Heart right ventricle (tissue), 16 donors: ENCODE data around the gene ATAD1. TPM values are rescaled to one million over a fixed set of nuclear protein-coding genes. Genes with fewer than 3 reads are reported as not detected.
A peak's percentile ranks its signal among the peaks of the same experiment; 100 is the strongest.

Experiments
- ATAC-seq, 8 donors: fragments of 200-7000 bp; cut with Tn5 transposase; one replicate each; pipeline ENCODE4 v1.9.1; 2020; ENCODE audit warnings: mild to moderate bottlenecking in 8 of 8, moderate library complexity in 8 of 8, moderate number of reproducible peaks in 1 of 8
- DNase-seq, 2 donors: peaks; one replicate each; pipeline ENCODE4 v3.0.0-alpha.2; 2020
- H3K27ac ChIP-seq, 10 donors: fragments of 200-600 bp; sonication (generic) in 2 of 10; one replicate each; pipeline versions ENCODE4 v1.5.0 to v1.8.0; 2020 to 2022; ENCODE audit warnings: mild to moderate bottlenecking in 3 of 10
- H3K27me3 ChIP-seq, 7 donors: fragments of 200-600 bp; one replicate each; pipeline ENCODE4 v1.8.0; 2021 to 2022; ENCODE audit warnings: mild to moderate bottlenecking in 2 of 7
- H3K36me3 ChIP-seq, 9 donors: fragments of 200-600 bp; sonication (generic) in 1 of 9; one replicate each; pipeline versions ENCODE4 v1.5.0 to v1.8.0; 2020 to 2022; ENCODE audit warnings: mild to moderate bottlenecking in 2 of 9
- H3K4me1 ChIP-seq, 9 donors: fragments of 200-600 bp; sonication (generic) in 1 of 9; one replicate each; pipeline versions ENCODE4 v1.5.0 to v1.8.0; 2020 to 2022; ENCODE audit warnings: mild to moderate bottlenecking in 4 of 9
- H3K4me3 ChIP-seq, 10 donors: fragments of 200-600 bp; sonication (generic) in 2 of 10; one replicate each; pipeline versions ENCODE4 v1.5.0 to v1.8.0; 2020 to 2022; ENCODE audit warnings: mild to moderate bottlenecking in 7 of 10, moderate library complexity in 2 of 10
- H3K9me3 ChIP-seq, 11 donors: fragments of 200-600 bp in 10 of 11; sonication (generic) in 2 of 11; one replicate each; pipeline versions ENCODE4 v1.5.0 to v1.8.0; 2013 to 2022; ENCODE audit warnings: mild to moderate bottlenecking in 2 of 11, control low read depth in 1 of 11, moderate library complexity in 1 of 11
- WGBS, 2 donors: extraction: QIAGEN DNeasy Blood & Tissue Kit; methylation state at CpG; one replicate each; pipeline ENCODE4 v1.1.7; 2013; ENCODE audit warnings: inconsistent platforms in 1 of 2; 5-methylcytosine and 5-hydroxymethylcytosine counted together
- intact Hi-C, 10 donors: fragments of 100-400 bp; cut with DNase I; formaldehyde crosslinking; loops; one replicate each; pipeline versions ENCODE4 v1.11.1 to v1.14.2; 2022
- polyA plus RNA-seq, 2 donors: library from polyadenylated mRNA; stranded (reverse); fragments of 200-250 nt; gene quantifications; one replicate each; pipeline ENCODE4 v1.2.3, GENCODE V29; 2013
- total RNA-seq, 10 donors: library from RNA; stranded (reverse); fragmentation: NEBNext Ultra II Directional in 3 of 10; extraction: Animal tissue kit (Norgen Biotek cat#: 25700) in 3 of 10; gene quantifications; one replicate each; pipeline versions ENCODE4 v1.2.1 to v1.2.4, GENCODE V29; 2021 to 2023
- TF ChIP-seq, protein P1 (sequence below), 9 donors: fragments of 200-600 bp; sonication (generic) in 2 of 9; IDR thresholded peaks; one replicate each; pipeline versions ENCODE4 v1.5.0 to v1.8.0; 2021 to 2022; ENCODE audit warnings: antibody characterized with exemption in 9 of 9, mild to moderate bottlenecking in 5 of 9, moderate library complexity in 1 of 9
- donor health status: Arrhythmogenic right ventricular cardiomyopathy.
- donor health status: ischemic (EF 13 %, LVEDD 7.1; RV severe dilation, severe dysfunction).
- donor health status: healthy with polysubstance abuse.
- donor health status: DM: no; HTN: yes; CAD: no.
- donor health status: DM: no; HTN: no; CAD: no.
- donor health status: ischemic (EF 25% LVEDD 6.9; RV normal size, moderate dysfunction).
- donor health status: ischemic (EF 25% LVEDD 5.7; RV mildly dilated, moderate dysfunction).
- donor health status: healthy.
- donor health status: DM: yes; HTN: yes; CAD: no.
- donor health status: Ischemic cardiomyopathy.
- donor health status: ischemic (EF 35%, LVEDD 5.7; RV mildly dilated, moderate dysfunction).
- donor health status: nonischemic (EF 11% LVEDD 7.7; RV severe dilation, severe dysfunction).
- donor health status: DM: yes; HTN: yes; CAD: no.
- donor health status: PGD.
- donor health status: ischemic (EF 29% LVEDD 5.4; RV normal size, mild dysfunction).
- donor health status: nonischemic (EF 23%, LVEDD 6.1; RV moderate dilation, normal function).

Gene ATAD1
- total and polyA plus RNA-seq, 12 donors: 18.4 to 147 (median 97.8) TPM

DNA sequence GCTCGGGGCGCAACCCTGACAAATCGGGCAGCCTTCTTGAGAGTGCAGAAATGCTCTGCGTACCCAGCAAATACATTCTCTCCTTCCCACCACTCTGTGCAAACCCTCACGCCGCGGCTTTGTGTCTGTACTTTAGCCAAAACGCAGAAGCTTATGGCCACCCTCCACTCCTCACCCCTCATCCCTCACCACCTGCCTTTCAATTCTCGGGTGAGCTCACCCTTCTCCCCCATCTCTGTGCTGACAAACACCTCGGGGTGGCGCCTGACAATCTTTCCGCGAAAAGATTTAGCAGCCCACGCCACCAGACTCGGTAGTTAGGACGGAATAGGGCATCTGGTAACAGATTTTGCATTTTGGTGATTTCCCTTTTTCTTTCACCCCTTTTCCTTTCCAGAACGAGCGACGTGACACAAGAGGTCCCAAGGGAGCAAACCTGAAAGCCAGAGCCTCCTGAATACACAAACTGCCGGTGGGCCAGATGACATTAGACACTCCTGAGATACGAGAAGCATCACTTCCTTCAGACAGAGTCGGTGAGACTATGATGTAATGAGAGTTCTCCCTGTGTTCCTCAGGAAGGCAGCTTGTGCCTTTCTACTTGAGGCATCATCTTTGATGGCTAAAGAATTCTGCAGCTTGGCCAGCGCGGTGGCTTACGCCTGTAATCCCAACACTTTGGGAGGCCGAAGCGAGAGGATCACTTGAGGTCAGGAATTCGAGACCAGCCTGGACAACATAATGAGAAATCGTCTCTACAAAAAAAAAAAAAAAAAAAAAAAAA lies 671 bp upstream of the ATAD1 start:
- Histone ChIP-seq H3K27me3 (no peaks in the 10 kb centered on the region), H3K9me3 (no peaks in the 10 kb centered on the region), H3K4me3 (peak overlapping the region; percentile 43 to 87 (median 76)), H3K36me3 (peaks cover 0 to 11% (median 0%) of the 10 kb centered on the region in 9 donors), H3K4me1 (peaks cover 0 to 43% (median 31%) of the 10 kb centered on the region in 9 donors), H3K27ac (peak overlapping the region; percentile 40 to 97 (median 90))
- TF ChIP-seq, protein P1, sequence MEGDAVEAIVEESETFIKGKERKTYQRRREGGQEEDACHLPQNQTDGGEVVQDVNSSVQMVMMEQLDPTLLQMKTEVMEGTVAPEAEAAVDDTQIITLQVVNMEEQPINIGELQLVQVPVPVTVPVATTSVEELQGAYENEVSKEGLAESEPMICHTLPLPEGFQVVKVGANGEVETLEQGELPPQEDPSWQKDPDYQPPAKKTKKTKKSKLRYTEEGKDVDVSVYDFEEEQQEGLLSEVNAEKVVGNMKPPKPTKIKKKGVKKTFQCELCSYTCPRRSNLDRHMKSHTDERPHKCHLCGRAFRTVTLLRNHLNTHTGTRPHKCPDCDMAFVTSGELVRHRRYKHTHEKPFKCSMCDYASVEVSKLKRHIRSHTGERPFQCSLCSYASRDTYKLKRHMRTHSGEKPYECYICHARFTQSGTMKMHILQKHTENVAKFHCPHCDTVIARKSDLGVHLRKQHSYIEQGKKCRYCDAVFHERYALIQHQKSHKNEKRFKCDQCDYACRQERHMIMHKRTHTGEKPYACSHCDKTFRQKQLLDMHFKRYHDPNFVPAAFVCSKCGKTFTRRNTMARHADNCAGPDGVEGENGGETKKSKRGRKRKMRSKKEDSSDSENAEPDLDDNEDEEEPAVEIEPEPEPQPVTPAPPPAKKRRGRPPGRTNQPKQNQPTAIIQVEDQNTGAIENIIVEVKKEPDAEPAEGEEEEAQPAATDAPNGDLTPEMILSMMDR (IDR thresholded peaks at IDR 0.05): no peak
- DNase-seq (peak in 1 of 2 donors; percentile 11), ATAC-seq (peak; percentile 25 to 68 (median 44))
- 16 to 17% methylated on average over 29 of the region's 29 CpGs for WGBS, 2 donors
- intact Hi-C loops: no loop called here

DNA sequence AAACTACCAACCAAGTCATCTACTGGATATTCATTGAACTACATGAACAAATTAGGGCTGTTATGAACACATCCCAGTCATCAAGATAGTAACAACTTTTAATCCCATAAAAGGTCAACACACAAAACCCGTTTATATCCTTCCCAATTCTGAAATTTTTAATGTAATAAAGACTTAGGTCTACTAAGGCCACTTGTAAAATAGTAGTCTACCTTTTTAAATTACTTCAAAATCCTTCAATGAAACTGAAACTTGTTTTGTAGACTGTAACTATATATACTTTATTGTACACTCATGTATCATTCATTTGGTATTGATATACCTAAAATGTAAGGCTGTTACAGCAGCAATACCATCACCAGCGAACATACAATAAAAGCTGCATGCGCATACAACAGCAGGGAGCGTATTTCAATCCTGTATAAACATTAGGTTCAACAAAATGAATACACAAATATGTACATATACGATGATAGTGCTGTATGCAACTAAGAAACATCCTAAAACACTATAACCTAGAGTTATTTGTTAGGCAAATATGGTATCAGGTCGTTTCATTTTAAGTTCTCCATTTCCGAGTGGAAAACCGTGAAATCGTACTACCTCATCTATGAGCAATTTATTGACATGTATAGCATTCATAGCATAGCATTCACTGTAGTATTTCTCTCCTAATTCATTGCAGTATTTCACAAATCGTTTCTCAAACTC lies 973 bp downstream of the ATAD1 start:
- Histone ChIP-seq H3K36me3 (peaks cover 0 to 26% (median 0%) of the 10 kb centered on the region in 9 donors), H3K27me3 (no peaks in the 10 kb centered on the region), H3K9me3 (no peaks in the 10 kb centered on the region), H3K4me3 (peak overlapping the region; percentile 43 to 87 (median 76)), H3K4me1 (peaks cover 0 to 45% (median 31%) of the 10 kb centered on the region in 9 donors), H3K27ac (peak overlapping the region in 9 of 10 donors; percentile 46 to 97 (median 91))
- no peak for DNase-seq
- 17 to 28% methylated on average over 10 of the region's 10 CpGs for WGBS, 2 donors
- no peak for ATAC-seq
- TF ChIP-seq, protein P1 (IDR thresholded peaks at IDR 0.05): no peak
- intact Hi-C loops: no loop called here

GRCh38 chr10:87816163-87816897 lies 1.7 kb downstream of the ATAD1 start:
- ATAC-seq (no peak), DNase-seq (no peak)
- H3K36me3 ChIP-seq: peaks cover 0 to 30% (median 0%) of the 10 kb centered on the region in 9 donors
- TF ChIP-seq, protein P1 (IDR thresholded peaks at IDR 0.05): peak in 2 of 9 donors; percentile 9 to 16
- H3K27ac ChIP-seq: peak overlapping the region in 6 of 10 donors; percentile 89 to 97 (median 94)
- H3K4me1 ChIP-seq: peaks cover 0 to 45% (median 31%) of the 10 kb centered on the region in 9 donors
- no peaks in the 10 kb centered on the region for H3K9me3 ChIP-seq
- no peaks in the 10 kb centered on the region for H3K27me3 ChIP-seq
- intact Hi-C loops: no loop called here
- WGBS, 2 donors: 61 to 62% methylated on average over 9 of the region's 9 CpGs
- peak overlapping the region in 9 of 10 donors; percentile 43 to 87 (median 78) for H3K4me3 ChIP-seq
